Heart left ventricle (tissue), 16 donors: Measurements from ENCODE around the gene RNF150. TPM values are rescaled to one million over a fixed set of nuclear protein-coding genes. Genes with fewer than 3 reads are reported as not detected.

Experiments
- ATAC-seq, 4 donors: fragments of 200-7000 bp; cut with Tn5 transposase; one replicate each; pipeline ENCODE4 v1.9.1; 2020 to 2022; ENCODE audit warnings: moderate library complexity in 4 of 4, mild to moderate bottlenecking in 3 of 4, moderate number of reproducible peaks in 1 of 4
- DNase-seq, 5 donors: peaks; one replicate each; pipeline ENCODE4 v3.0.0-alpha.2; 2020
- H3K27ac ChIP-seq, 12 donors: fragments of 200-600 bp; sonication (generic) in 4 of 12; one replicate each; pipeline versions ENCODE4 v1.5.0 to v1.8.0; 2016 to 2022; ENCODE audit warnings: mild to moderate bottlenecking in 2 of 12
- H3K27me3 ChIP-seq, 9 donors: fragments of 200-600 bp; sonication (generic) in 2 of 9; one replicate each; pipeline versions ENCODE4 v1.5.1 to v1.8.0; 2016 to 2022; ENCODE audit warnings: mild to moderate bottlenecking in 3 of 9
- H3K36me3 ChIP-seq, 9 donors: fragments of 200-600 bp; sonication (generic) in 2 of 9; one replicate each; pipeline versions ENCODE4 v1.5.0 to v1.8.0; 2018 to 2022; ENCODE audit warnings: mild to moderate bottlenecking in 2 of 9
- H3K4me1 ChIP-seq, 12 donors: fragments of 200-600 bp; sonication (generic) in 4 of 12; one replicate each; pipeline versions ENCODE4 v1.5.0 to v1.8.0; 2016 to 2022; ENCODE audit warnings: mild to moderate bottlenecking in 3 of 12
- H3K4me3 ChIP-seq, 12 donors: fragments of 200-600 bp; sonication (generic) in 4 of 12; one replicate each; pipeline versions ENCODE4 v1.5.0 to v1.8.0; 2017 to 2022; ENCODE audit warnings: mild to moderate bottlenecking in 9 of 12, moderate library complexity in 4 of 12
- H3K9me3 ChIP-seq, 12 donors: fragments of 200-600 bp; sonication (generic) in 4 of 12; one replicate each; pipeline versions ENCODE4 v1.5.0 to v1.8.0; 2016 to 2022; ENCODE audit warnings: mild to moderate bottlenecking in 1 of 12
- CTCF ChIP-seq, 12 donors: fragments of 200-600 bp; sonication (generic) in 4 of 12; IDR thresholded peaks; one replicate each; pipeline versions ENCODE4 v1.5.0 to v1.8.0; 2018 to 2022; ENCODE audit warnings: antibody characterized with exemption in 12 of 12, mild to moderate bottlenecking in 5 of 12
- POLR2A ChIP-seq, 2 donors: fragments of 450-650 bp; IDR thresholded peaks; one replicate each; pipeline ENCODE4 v1.6.1; 2017; ENCODE audit warnings: antibody characterized with exemption in 2 of 2, mild to moderate bottlenecking in 2 of 2, moderate library complexity in 2 of 2
- WGBS, 4 donors: extraction: QIAGEN DNeasy Blood & Tissue Kit in 2 of 4; methylation state at CpG; one replicate each; pipeline versions ENCODE4 v1.1.5 to v1.1.7; 2013 to 2018; 5-methylcytosine and 5-hydroxymethylcytosine counted together
- intact Hi-C, 10 donors: fragments of 100-400 bp; cut with DNase I; formaldehyde crosslinking; loops; one replicate each; pipeline versions ENCODE4 v1.11.1 to v1.14.2; 2022
- polyA plus RNA-seq, 2 donors: library from polyadenylated mRNA; stranded (reverse); fragments of 200-250 nt; gene quantifications; one replicate each; pipeline ENCODE4 v1.2.3, GENCODE V29; 2013
- total RNA-seq, 9 donors: library from RNA; depleted of rRNA in 2 of 9; stranded (reverse); fragments of >200 nt in 2 of 9; fragmentation: NEBNext Ultra II Directional in 3 of 9; extraction: Animal tissue kit (Norgen Biotek cat#: 25700) in 3 of 9; gene quantifications; one replicate each; pipeline versions ENCODE4 v1.1.0 to v1.2.4, GENCODE V29; 2016 to 2023
- donor health status: ischemic (EF 13 %, LVEDD 7.1; RV severe dilation, severe dysfunction).
- donor health status: healthy with polysubstance abuse.
- donor health status: DM: no; HTN: yes; CAD: no.
- donor health status: DM: no; HTN: no; CAD: no.
- donor health status: ischemic (EF 25% LVEDD 6.9; RV normal size, moderate dysfunction).
- donor health status: ischemic (EF 25% LVEDD 5.7; RV mildly dilated, moderate dysfunction).
- donor health status: healthy.
- donor health status: DM: yes; HTN: yes; CAD: no.
- donor health status: ischemic (EF 35%, LVEDD 5.7; RV mildly dilated, moderate dysfunction).
- donor health status: nonischemic (EF 11% LVEDD 7.7; RV severe dilation, severe dysfunction).
- donor health status: DM: yes; HTN: yes; CAD: no.
- donor health status: PGD.
- donor health status: ischemic (EF 29% LVEDD 5.4; RV normal size, mild dysfunction).
- donor health status: nonischemic (EF 23%, LVEDD 6.1; RV moderate dilation, normal function).

Gene RNF150
- total and polyA plus RNA-seq, 11 donors, result 11.9 to 146 (median 72.5) TPM

- WGBS, 4 donors, result 56 to 64% (median 59%) methylated on average over 5 of the region's 5 CpGs
- peaks cover 0 to 38% (median 0%) of the 10 kb centered on the region in 12 donors for H3K4me1 ChIP-seq
- no peaks in the 10 kb centered on the region for H3K27me3 ChIP-seq
- ATAC-seq, result no peak
- H3K36me3 ChIP-seq, result peaks cover 0 to 4% (median 0%) of the 10 kb centered on the region in 9 donors
- peaks cover 0 to 19% (median 0%) of the 10 kb centered on the region in 12 donors for H3K9me3 ChIP-seq
- DNase-seq, result no peak
- intact Hi-C loops, result no loop called here
- H3K4me3 ChIP-seq, result no peak overlapping the region
- TF ChIP-seq CTCF (IDR thresholded peaks at IDR 0.05) (no peak), POLR2A (IDR thresholded peaks at IDR 0.05) (no peak)
- H3K27ac ChIP-seq, result peak overlapping the region in 1 of 12 donors; percentile 7
Observed at GRCh38 chr4:141120036-141120593, 13.2 kb downstream of the RNF150 start.

GRCh38 chr4:141119071-141119470, 14.2 kb downstream of the RNF150 start:
- Histone ChIP-seq H3K4me3 (no peak overlapping the region), H3K27me3 (no peaks in the 10 kb centered on the region), H3K27ac (no peak overlapping the region), H3K36me3 (peaks cover 0 to 3% (median 0%) of the 10 kb centered on the region in 9 donors), H3K4me1 (peaks cover 0 to 33% (median 0%) of the 10 kb centered on the region in 12 donors), H3K9me3 (peaks cover 0 to 25% (median 0%) of the 10 kb centered on the region in 12 donors)
- no peak for TF ChIP-seq POLR2A (IDR thresholded peaks at IDR 0.05)
- no peak for TF ChIP-seq CTCF (IDR thresholded peaks at IDR 0.05)
- intact Hi-C loops, result no loop called here
- ATAC-seq (no peak), DNase-seq (no peak)
- WGBS, 4 donors, result 63 to 83% (median 68%) methylated on average over 1 of the region's 1 CpG

- Histone ChIP-seq H3K9me3 (peaks cover 0 to 31% (median 0%) of the 10 kb centered on the region in 12 donors), H3K36me3 (no peaks in the 10 kb centered on the region), H3K4me3 (no peak overlapping the region), H3K27me3 (no peaks in the 10 kb centered on the region), H3K4me1 (peaks cover 0 to 33% (median 0%) of the 10 kb centered on the region in 12 donors), H3K27ac (no peak overlapping the region)
- WGBS, 4 donors, result 92 to 98% (median 96%) methylated on average over 2 of the region's 2 CpGs
- intact Hi-C loops, result no loop called here
- TF ChIP-seq CTCF (IDR thresholded peaks at IDR 0.05) (no peak), POLR2A (IDR thresholded peaks at IDR 0.05) (no peak)
- DNase-seq (no peak), ATAC-seq (peak in 1 of 4 donors; percentile 27)
Observed at GRCh38 chr4:141118381-141118780, 14.9 kb downstream of the RNF150 start.

DNA sequence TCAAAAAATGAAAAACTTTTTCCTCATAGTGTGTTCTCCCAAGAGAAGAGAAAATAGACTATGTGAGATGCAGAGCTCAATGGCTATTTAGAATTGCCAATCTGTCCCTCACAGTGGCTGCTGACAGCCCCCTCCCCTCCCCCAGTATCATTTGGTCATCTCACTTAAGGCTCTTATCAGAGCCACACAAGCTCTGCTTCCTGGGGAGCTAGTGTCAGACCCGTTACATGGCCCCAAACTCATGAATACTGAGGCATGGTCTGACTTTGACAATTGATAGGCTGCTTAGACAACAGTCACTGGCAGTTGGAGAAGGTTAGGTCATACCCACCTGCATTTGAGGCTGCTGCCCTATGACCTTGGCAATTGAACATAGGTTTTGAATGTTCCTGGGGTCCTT, 15.3 kb downstream of the RNF150 start:
- H3K36me3 ChIP-seq, result no peaks in the 10 kb centered on the region
- WGBS, 4 donors, result 60 to 73% (median 72%) methylated on average over 1 of the region's 1 CpG
- TF ChIP-seq CTCF (IDR thresholded peaks at IDR 0.05), result no peak
- TF ChIP-seq POLR2A (IDR thresholded peaks at IDR 0.05), result no peak
- H3K27me3 ChIP-seq, result no peaks in the 10 kb centered on the region
- peaks cover 0 to 33% (median 0%) of the 10 kb centered on the region in 12 donors for H3K4me1 ChIP-seq
- peaks cover 0 to 31% (median 0%) of the 10 kb centered on the region in 12 donors for H3K9me3 ChIP-seq
- H3K27ac ChIP-seq, result no peak overlapping the region
- ATAC-seq (peak in 1 of 4 donors; percentile 45), DNase-seq (no peak)
- intact Hi-C loops, result no loop called here
- no peak overlapping the region for H3K4me3 ChIP-seq
